HG02943 (cell line): ENCODE measurements around the gene SYNJ2.

Source experiments
- ATAC-seq: cut with Tn5 transposase; IDR thresholded peaks from one replicate; pipeline ENCODE4 v1.9.1; 2021; ENCODE audit warnings: mild to moderate bottlenecking, low read depth, moderate library complexity; ENCODE audit not compliant: unreplicated experiment

SYNJ2 gene

GRCh38 chr6:158110986-158111385 is 129.3 kb downstream of the SYNJ2 start:
- ATAC-seq: no peak

- no peak for ATAC-seq
These were observed 130.3 kb downstream of the SYNJ2 start for GRCh38 chr6:158111987-158112386.

- ATAC-seq: no peak
These were observed 132.1 kb downstream of the SYNJ2 start for GRCh38 chr6:158113802-158114201.

- no peak for ATAC-seq
These were observed 133.4 kb downstream of the SYNJ2 start for GRCh38 chr6:158115102-158115501.

GRCh38 chr6:158115508-158115907 is 133.8 kb downstream of the SYNJ2 start:
- no peak for ATAC-seq

GRCh38 chr6:158118886-158119285 is 137.2 kb downstream of the SYNJ2 start:
- no peak for ATAC-seq

- no peak for ATAC-seq
These were observed 139.7 kb downstream of the SYNJ2 start for GRCh38 chr6:158121335-158121734.

GRCh38 chr6:158122048-158122447 is 140.4 kb downstream of the SYNJ2 start:
- ATAC-seq: no peak

- no peak for ATAC-seq
These were observed 142.6 kb downstream of the SYNJ2 start for GRCh38 chr6:158124288-158124687.

GRCh38 chr6:158125271-158125670 is 143.6 kb downstream of the SYNJ2 start:
- no peak for ATAC-seq

- ATAC-seq: no peak
These were observed 150.3 kb downstream of the SYNJ2 start for GRCh38 chr6:158131926-158132325.

- ATAC-seq: no peak
These were observed 161.1 kb downstream of the SYNJ2 start for GRCh38 chr6:158142789-158143188.

GRCh38 chr6:158143700-158144099 is 162.0 kb downstream of the SYNJ2 start:
- no peak for ATAC-seq
